DOHH2 (cell line): Measurements from ENCODE around the gene PCDHGA4.
"Not testable (repeated sequence)": the region's sequence is repeated elsewhere in the genome, so short reads cannot be mapped to it uniquely, and the experiment has no call there.

Experiments
- H3F3A ChIP-seq: fragments of 200-600 bp; sonication (generic), shearing (Covaris generic); 2 replicates; pipeline ENCODE4 v1.6.0; 2016; ENCODE audit warnings: antibody characterized with exemption, mild to moderate bottlenecking; ENCODE audit not compliant: control insufficient read depth, insufficient read depth
- H3K27ac ChIP-seq: fragments of 200-600 bp; sonication (generic); 2 replicates; pipeline ENCODE4 v1.5.1; 2014; ENCODE audit warnings: low read depth, mild to moderate bottlenecking, low read length, moderate library complexity
- H3K27me3 ChIP-seq: fragments of 200-600 bp; sonication (generic); 2 replicates; pipeline ENCODE4 v1.6.1; 2014; ENCODE audit warnings: mild to moderate bottlenecking, low read length, mixed read lengths; ENCODE audit not compliant: control insufficient read depth
- H3K36me3 ChIP-seq: fragments of 200-600 bp; sonication (generic); 2 replicates; pipeline ENCODE4 v1.6.1; 2014; ENCODE audit warnings: mild to moderate bottlenecking, low read length, moderate library complexity, mixed read lengths; ENCODE audit not compliant: control insufficient read depth
- H3K4me1 ChIP-seq: fragments of 200-600 bp; sonication (generic); 2 replicates; pipeline ENCODE4 v1.6.1; 2014; ENCODE audit warnings: mild to moderate bottlenecking, low read length, mixed read lengths; ENCODE audit not compliant: control insufficient read depth
- H3K4me2 ChIP-seq: fragments of 200-600 bp; sonication (generic); 2 replicates; pipeline ENCODE4 v1.6.0; 2014; ENCODE audit warnings: mild to moderate bottlenecking, low read length, moderate library complexity
- H3K4me3 ChIP-seq: fragments of 200-600 bp; sonication (generic); 2 replicates; pipeline ENCODE4 v1.5.1; 2014; ENCODE audit warnings: mild to moderate bottlenecking, low read length, mixed read lengths
- H3K79me2 ChIP-seq: fragments of 200-600 bp; sonication (generic); 2 replicates; pipeline ENCODE4 v1.6.1; 2014; ENCODE audit warnings: mild to moderate bottlenecking, low read length, mixed read lengths; ENCODE audit not compliant: control insufficient read depth
- H3K9me2 ChIP-seq: fragments of 200-600 bp; sonication (generic); replicated peaks from 2 replicates; pipeline ENCODE4 v1.6.1; 2014; ENCODE audit warnings: mild to moderate bottlenecking, low read length, mixed read lengths; ENCODE audit not compliant: control insufficient read depth
- H3K9me3 ChIP-seq: fragments of 200-600 bp; sonication (generic); 2 replicates; pipeline ENCODE4 v1.6.1; 2014; ENCODE audit warnings: antibody characterized with exemption, low read length, mixed read lengths; ENCODE audit not compliant: control insufficient read depth, insufficient read depth
- H4K20me1 ChIP-seq: fragments of 200-600 bp; sonication (generic); 2 replicates; pipeline ENCODE4 v1.6.0; 2014; ENCODE audit warnings: low read depth, mild to moderate bottlenecking, antibody characterized with exemption, low read length, moderate library complexity; ENCODE audit not compliant: control insufficient read depth, insufficient read depth
- CTCF ChIP-seq: fragments of 200-600 bp; sonication (generic); IDR thresholded peaks from one replicate; pipeline ENCODE4 v1.5.1; 2014; ENCODE audit warnings: antibody characterized with exemption, mild to moderate bottlenecking, low read depth, low read length; ENCODE audit not compliant: poor library complexity, severe bottlenecking
- EZH2phosphoT487 ChIP-seq: fragments of 200-600 bp; sonication (generic); IDR thresholded peaks from 2 replicates; pipeline ENCODE4 v1.6.1; 2017; ENCODE audit warnings: borderline replicate concordance, mild to moderate bottlenecking, antibody characterized with exemption, low read length, moderate library complexity, mixed read lengths

PCDHGA4 gene

GRCh38 chr5:141371572-141372475 lies 17.0 kb downstream of the PCDHGA4 start:
- no peaks in the 10 kb centered on the region for H3K9me2 ChIP-seq
- H3K4me2 ChIP-seq, result no peak overlapping the region
- H3K4me1 ChIP-seq, result peaks cover 17% of the 10 kb centered on the region
- H3K27me3 ChIP-seq, result no peaks in the 10 kb centered on the region
- H3K79me2 ChIP-seq, result peaks cover 31% of the 10 kb centered on the region
- H3K27ac ChIP-seq, result no peak overlapping the region
- H3K9me3 ChIP-seq, result peaks cover 55% of the 10 kb centered on the region
- H3K4me3 ChIP-seq, result no peak overlapping the region
- no peak for TF ChIP-seq EZH2phosphoT487
- no peak for TF ChIP-seq CTCF
- H3F3A ChIP-seq, result 0 out of 2 replicates have a peak, but pooled peaks cover 3% of the 10 kb centered on the region
- H3K36me3 ChIP-seq, result peaks cover 53% of the 10 kb centered on the region
- no peaks in the 10 kb centered on the region for H4K20me1 ChIP-seq

GRCh38 chr5:141373673-141374317 lies 19.0 kb downstream of the PCDHGA4 start, which contains the start of gene PCDHGA6:
Gene PCDHGA6 (plus strand): TSS chr5:141373891. CDS start chr5:141374084, 193 bp downstream.
- Histone ChIP-seq H3K27me3 (no peaks in the 10 kb centered on the region), H3K79me2 (peaks cover 31% of the 10 kb centered on the region), H3K9me3 (peaks cover 60% of the 10 kb centered on the region), H4K20me1 (no peaks in the 10 kb centered on the region), H3F3A (no peaks in the 10 kb centered on the region), H3K27ac (no peak within 1 kb of the TSS), H3K4me3 (no peak within 1 kb of the TSS), H3K9me2 (no peaks in the 10 kb centered on the region), H3K36me3 (peaks cover 62% of the 10 kb centered on the region), H3K4me2 (no peak within 1 kb of the TSS), H3K4me1 (peaks cover 16% of the 10 kb centered on the region)
- TF ChIP-seq CTCF (no peak), EZH2phosphoT487 (no peak)

- no peak overlapping the region for H3K4me2 ChIP-seq
Observed at GRCh38 chr5:141374627-141375026, 19.8 kb downstream of the PCDHGA4 start.

GRCh38 chr5:141375444-141376155 lies 20.8 kb downstream of the PCDHGA4 start:
- H3K4me3 ChIP-seq, H3K27ac ChIP-seq, H3K4me2 ChIP-seq, H3K9me2 ChIP-seq, H3F3A ChIP-seq, H3K4me1 ChIP-seq, H4K20me1 ChIP-seq, H3K27me3 ChIP-seq: not testable (repeated sequence)
- Histone ChIP-seq H3K36me3 (peaks cover 59% of the 10 kb centered on the region), H3K79me2 (peaks cover 25% of the 10 kb centered on the region), H3K9me3 (peaks cover 56% of the 10 kb centered on the region)

More at GRCh38 chr5:141374627-141375026, 19.8 kb downstream of the PCDHGA4 start:
- Histone ChIP-seq H3K27ac (no peak overlapping the region), H3K9me2 (no peaks in the 10 kb centered on the region), H3K4me3 (no peak overlapping the region), H3K36me3 (peaks cover 64% of the 10 kb centered on the region), H3K27me3 (no peaks in the 10 kb centered on the region), H3F3A (no peaks in the 10 kb centered on the region), H4K20me1 (no peaks in the 10 kb centered on the region), H3K4me1 (peaks cover 9% of the 10 kb centered on the region), H3K9me3 (peaks cover 60% of the 10 kb centered on the region), H3K79me2 (peaks cover 31% of the 10 kb centered on the region)
- TF ChIP-seq EZH2phosphoT487 (no peak), CTCF (no peak)
